GM21390 (cell line): Measurements from ENCODE around the gene TMCO4.
"Not testable (repeated sequence)": the region's sequence is repeated elsewhere in the genome, so short reads cannot be mapped to it uniquely, and the experiment has no call there.

Experiments used
- ATAC-seq: cut with Tn5 transposase; IDR thresholded peaks from one replicate; pipeline ENCODE4 v1.9.1; 2021; ENCODE audit not compliant: unreplicated experiment

TMCO4 gene

GRCh38 chr1:19814244-19814661 is 14.5 kb upstream of the TMCO4 start:
- ATAC-seq = no peak

- no peak for ATAC-seq
These were observed 13.9 kb upstream of the TMCO4 start for GRCh38 chr1:19813643-19813960.

- ATAC-seq = no peak
These were observed 13.3 kb upstream of the TMCO4 start for GRCh38 chr1:19812875-19813642.

GRCh38 chr1:19811206-19811851 is 11.6 kb upstream of the TMCO4 start:
- no peak for ATAC-seq

GRCh38 chr1:19809044-19809750 is 9.5 kb upstream of the TMCO4 start:
- ATAC-seq = no peak

- ATAC-seq = no peak
These were observed 8.6 kb upstream of the TMCO4 start for GRCh38 chr1:19808351-19808750.

DNA sequence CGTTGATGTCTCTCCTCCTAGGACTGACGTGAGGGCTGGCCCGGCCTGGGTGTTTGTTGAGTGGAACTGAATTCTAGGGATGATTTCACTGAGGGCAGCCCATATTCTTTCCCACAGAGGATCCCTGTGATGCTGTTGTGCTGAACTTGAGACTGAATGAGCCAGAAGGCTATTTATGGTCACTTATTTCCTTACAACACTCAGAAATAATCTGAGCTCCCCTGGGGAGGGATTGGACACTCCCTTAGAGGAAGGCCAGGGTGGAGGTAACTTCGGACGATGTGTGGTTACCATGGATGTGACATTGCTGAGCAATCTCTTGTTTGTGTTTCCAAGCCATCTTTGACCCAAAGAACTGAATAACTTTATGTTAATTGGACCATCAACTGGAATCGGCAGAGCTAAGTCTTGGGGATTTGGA is 5.1 kb upstream of the TMCO4 start:
- no peak for ATAC-seq

GRCh38 chr1:19802269-19802668 is 2.6 kb upstream of the TMCO4 start:
- no peak for ATAC-seq

DNA sequence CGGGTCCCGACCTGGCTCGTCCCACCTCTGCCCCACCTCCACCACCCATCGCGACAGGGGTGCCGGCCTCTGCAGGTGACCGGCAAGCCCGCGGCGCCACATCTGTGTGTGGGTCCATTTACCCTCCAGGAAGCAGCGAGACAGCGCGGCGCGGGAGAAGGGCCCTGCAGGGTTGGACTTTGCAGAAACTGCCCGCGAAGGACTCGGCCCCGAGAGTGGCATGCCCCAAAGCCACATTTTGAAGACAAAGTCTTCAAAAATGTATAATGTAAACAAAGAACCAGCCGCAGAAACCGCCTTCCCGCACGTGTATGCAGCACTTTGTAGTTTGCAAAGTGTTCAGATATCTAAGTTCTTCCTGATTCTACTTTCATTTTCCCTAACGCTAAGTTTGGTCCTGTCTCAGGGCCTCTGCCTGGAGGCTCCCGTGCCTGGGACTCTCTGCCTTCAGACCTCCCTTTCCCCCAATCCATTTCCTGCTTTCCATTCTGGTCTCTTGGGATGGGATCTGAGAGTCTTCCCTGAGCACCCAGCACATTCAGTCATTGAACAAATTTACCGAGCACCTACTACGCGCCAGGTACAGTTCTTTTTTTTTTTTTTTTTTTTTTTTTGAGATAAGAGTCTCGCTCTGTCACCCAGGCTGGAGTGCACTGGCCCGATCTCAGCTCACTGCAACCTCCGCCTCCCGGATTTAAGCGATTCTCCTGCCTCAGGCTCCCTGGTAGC is 524 bp upstream of the TMCO4 start:
- ATAC-seq = peak; percentile 47

- no peak for ATAC-seq
These were observed 1.1 kb downstream of the TMCO4 start for GRCh38 chr1:19798486-19799229.

DNA sequence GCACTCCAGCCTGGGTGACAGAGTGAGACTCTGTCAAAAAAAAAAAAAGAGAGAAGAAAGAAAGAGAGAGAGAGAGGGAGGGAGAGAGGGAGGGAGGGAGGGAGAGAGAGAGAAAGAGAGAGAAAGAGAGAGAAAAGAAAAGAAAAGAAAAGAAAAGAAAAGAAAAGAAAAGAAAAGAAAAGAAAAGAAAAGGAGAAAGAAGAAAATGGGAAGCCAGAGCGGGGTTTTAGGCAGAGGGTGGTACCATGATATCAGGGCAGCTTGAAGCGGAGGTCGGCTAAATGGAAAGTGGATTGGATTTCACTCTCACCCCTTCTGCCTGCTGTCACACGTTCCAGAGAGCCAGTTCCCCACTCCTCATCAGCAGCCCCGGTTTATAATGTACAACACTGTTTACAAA is 1.9 kb downstream of the TMCO4 start:
- ATAC-seq = no peak

DNA sequence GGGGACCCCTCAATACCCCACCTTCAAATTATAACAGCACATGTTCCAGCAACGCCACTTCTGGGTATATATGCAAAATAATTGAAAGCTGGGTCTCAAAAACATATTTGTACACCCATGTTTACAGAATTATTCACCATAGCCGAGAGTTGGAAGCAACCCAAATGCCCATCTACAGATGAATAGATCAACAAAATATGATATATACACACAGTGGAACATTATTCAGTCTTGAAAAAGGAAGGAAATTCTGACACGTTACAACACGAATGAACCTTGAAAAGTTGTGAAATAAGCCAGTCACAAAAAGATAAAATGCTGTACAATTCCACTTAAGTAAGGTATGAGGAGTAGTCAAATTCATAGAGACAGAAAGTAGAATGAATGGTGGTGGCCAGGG is 5.1 kb downstream of the TMCO4 start:
- ATAC-seq = no peak

DNA sequence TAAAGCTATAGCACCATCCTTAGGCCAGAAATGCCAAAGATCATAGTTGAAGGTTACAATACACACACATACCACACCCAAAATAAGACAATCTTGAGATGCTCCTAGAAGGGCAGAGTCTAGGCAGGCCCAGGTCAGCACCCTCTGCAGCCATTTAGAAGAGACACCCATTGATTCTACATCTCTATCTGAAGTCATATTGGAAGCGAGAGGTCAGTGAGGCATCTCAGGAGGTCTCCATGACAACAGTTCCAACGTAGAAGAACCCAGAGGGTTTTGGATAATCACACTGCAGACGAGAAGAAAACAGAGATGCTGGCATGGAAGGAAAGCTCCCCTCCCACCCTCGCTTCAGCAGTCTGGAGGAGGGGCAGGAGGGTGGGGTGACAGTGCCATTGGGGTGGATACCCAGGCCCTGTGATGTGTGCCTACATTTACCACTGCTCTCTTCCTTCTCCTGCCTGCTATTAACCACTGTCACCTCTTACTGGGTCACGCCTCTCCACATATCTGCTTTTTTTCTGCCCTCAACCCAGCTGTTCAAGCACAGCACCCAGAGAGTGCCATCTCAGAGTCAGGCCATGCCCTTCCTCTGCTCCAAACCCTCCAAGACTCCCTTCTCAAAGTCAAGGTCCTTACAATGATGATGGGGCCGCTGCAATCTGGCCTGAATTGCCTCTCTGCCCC is 6.2 kb downstream of the TMCO4 start:
- ATAC-seq = no peak

- ATAC-seq = no peak
These were observed 7.3 kb downstream of the TMCO4 start for GRCh38 chr1:19792237-19793002.

DNA sequence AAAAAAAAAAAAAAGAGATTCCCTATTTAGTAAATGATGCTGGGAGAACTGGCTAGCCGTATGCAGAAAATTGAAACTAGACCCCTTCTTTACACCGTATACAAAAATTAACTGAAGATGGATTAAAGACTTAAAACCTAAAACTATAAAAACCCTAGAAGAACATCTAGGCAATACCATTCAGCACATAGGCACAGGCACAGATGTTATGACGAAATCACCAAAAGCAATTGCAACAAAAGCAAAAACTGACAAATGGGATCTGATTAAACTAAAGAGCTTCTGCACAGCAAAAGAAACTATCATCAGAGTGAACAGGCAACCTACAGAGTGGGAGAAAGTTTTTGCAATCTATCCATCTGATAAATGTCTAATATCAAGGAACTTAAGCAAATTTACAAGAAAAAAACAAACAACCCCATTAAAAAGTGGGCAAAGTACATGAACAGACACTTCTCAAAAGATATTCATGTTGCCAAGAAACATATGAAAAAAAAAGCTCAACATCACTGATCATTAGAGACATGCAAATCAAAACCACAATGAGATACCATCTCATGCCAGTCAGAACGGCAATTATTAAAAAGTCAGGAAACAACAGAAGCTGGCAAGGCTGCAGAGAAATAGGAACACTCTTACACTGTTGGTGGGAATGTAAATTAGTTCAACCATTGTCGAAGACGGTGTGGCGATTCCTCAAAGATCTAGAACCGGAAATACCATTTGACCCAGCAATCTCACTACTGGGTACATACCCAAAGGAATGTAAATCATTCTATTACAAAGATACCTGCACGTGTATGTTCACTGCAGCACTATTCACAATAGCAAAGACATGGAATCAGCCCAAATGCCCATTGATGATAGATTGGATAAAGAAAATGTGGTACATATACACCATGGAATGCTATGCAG is 9.4 kb downstream of the TMCO4 start:
- ATAC-seq = not testable (repeated sequence)

GRCh38 chr1:19786988-19787423 is 12.7 kb downstream of the TMCO4 start:
- no peak for ATAC-seq

- no peak for ATAC-seq
These were observed 14.1 kb downstream of the TMCO4 start for GRCh38 chr1:19785660-19786059.

GRCh38 chr1:19780267-19780877 is 19.3 kb downstream of the TMCO4 start:
- ATAC-seq = no peak
